KMS-11 (cell line): ENCODE results near the gene FOXL1.

Experiments used
- H2AFZ ChIP-seq: fragments of 200-600 bp; sonication (generic); 2 replicates; pipeline ENCODE4 v1.6.1; 2016; ENCODE audit warnings: antibody characterized with exemption, mixed run types, low read depth
- H3K27ac ChIP-seq: fragments of 200-600 bp; sonication (generic); 2 replicates; pipeline ENCODE4 v1.6.1; 2016; ENCODE audit warnings: mild to moderate bottlenecking, mixed run types
- H3K27me3 ChIP-seq: fragments of 200-600 bp; sonication (generic); 2 replicates; pipeline ENCODE4 v1.6.1; 2017; ENCODE audit warnings: mild to moderate bottlenecking, low read depth, mixed run types, moderate library complexity; ENCODE audit not compliant: insufficient read depth
- H3K36me3 ChIP-seq: fragments of 200-600 bp; sonication (generic); 2 replicates; pipeline ENCODE4 v1.6.1; 2017; ENCODE audit warnings: mild to moderate bottlenecking, mixed run types; ENCODE audit not compliant: insufficient read depth
- H3K4me1 ChIP-seq: fragments of 200-600 bp; sonication (generic); 2 replicates; pipeline ENCODE4 v1.6.1; 2016; ENCODE audit warnings: mild to moderate bottlenecking, low read depth, mixed run types; ENCODE audit not compliant: poor library complexity, severe bottlenecking
- H3K4me2 ChIP-seq: fragments of 200-600 bp; sonication (generic); 2 replicates; pipeline ENCODE4 v1.7.0; 2016; ENCODE audit warnings: mild to moderate bottlenecking, mixed run types
- H3K4me3 ChIP-seq: fragments of 200-600 bp; sonication (generic); IDR thresholded peaks from 2 replicates; pipeline ENCODE4 v1.6.1; 2017; ENCODE audit warnings: low read depth, low read length, mixed read lengths; ENCODE audit not compliant: insufficient read depth
- H3K79me2 ChIP-seq: fragments of 200-600 bp; sonication (generic); 2 replicates; pipeline ENCODE4 v1.6.1; 2016; ENCODE audit warnings: low read depth, mixed run types; ENCODE audit not compliant: insufficient read depth
- H3K9ac ChIP-seq: fragments of 200-600 bp; sonication (generic); 2 replicates; pipeline ENCODE4 v1.6.1; 2016; ENCODE audit warnings: mild to moderate bottlenecking, mixed run types
- H4K20me1 ChIP-seq: fragments of 200-600 bp; sonication (generic); 2 replicates; pipeline ENCODE4 v1.6.1; 2016; ENCODE audit warnings: mild to moderate bottlenecking, mixed run types; ENCODE audit not compliant: insufficient read depth
- TF ChIP-seq, protein P1 (sequence below): fragments of 200-600 bp; sonication (generic); conservative IDR thresholded peaks from 2 replicates; pipeline ENCODE4 v1.6.1; 2017; ENCODE audit warnings: low read depth, mild to moderate bottlenecking, antibody characterized with exemption, low read length, moderate library complexity, mixed read lengths

The FOXL1 gene

DNA sequence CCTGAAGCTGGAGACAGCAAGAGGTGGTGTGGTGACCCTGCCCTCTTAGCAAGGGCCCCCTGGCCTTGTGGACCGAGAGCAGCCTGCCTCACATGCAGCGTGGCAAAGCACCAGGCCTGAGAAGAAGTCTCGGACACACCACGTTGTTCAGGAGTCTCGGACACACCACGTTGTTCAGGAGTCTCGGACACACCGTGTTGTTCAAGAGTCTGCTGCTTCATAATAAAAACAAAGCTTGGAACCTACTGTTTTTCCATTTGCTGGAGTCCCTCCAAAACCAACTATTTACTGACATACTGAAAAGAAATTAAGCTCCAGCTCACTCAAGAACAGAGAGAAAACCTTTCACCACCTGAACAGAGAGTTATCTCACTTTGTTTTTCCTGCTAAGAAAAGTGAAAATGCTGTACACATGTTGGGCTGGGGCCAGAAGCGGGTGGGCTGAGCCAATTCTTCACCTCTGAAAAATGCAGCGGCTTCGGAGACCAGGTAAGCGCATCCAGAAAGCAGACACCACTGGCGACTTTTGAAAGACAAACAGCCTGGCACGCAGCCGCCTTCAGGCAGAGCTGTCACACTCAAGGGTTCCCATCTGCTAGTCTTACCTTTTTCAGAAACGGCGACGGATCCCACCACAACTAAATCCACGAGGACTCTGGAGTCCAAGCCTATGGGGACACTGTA is 32.3 kb upstream of the FOXL1 start:
- H3K27ac ChIP-seq, result no peak overlapping the region
- TF ChIP-seq, protein P1, sequence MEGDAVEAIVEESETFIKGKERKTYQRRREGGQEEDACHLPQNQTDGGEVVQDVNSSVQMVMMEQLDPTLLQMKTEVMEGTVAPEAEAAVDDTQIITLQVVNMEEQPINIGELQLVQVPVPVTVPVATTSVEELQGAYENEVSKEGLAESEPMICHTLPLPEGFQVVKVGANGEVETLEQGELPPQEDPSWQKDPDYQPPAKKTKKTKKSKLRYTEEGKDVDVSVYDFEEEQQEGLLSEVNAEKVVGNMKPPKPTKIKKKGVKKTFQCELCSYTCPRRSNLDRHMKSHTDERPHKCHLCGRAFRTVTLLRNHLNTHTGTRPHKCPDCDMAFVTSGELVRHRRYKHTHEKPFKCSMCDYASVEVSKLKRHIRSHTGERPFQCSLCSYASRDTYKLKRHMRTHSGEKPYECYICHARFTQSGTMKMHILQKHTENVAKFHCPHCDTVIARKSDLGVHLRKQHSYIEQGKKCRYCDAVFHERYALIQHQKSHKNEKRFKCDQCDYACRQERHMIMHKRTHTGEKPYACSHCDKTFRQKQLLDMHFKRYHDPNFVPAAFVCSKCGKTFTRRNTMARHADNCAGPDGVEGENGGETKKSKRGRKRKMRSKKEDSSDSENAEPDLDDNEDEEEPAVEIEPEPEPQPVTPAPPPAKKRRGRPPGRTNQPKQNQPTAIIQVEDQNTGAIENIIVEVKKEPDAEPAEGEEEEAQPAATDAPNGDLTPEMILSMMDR, result no peak
- H3K4me3 ChIP-seq, result no peak overlapping the region

DNA sequence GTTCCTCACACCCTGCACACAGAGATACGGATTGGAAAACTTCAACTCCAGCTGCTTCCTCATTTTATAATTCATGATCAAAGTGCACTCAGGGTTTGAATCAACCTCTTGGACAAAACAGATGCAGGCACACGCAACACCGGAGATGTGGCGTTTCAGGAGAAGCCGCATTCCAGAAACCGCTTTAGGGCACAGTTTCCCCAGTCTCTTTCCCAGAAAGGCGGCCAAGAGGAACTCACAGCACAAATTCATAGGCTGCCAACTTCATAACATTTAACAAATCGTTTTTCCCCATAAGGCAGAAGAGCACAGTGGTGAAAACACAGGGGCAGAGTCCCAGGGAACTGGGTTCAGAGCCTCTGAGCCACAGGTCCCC is 31.7 kb upstream of the FOXL1 start:
- no peak overlapping the region for H3K27ac ChIP-seq
- H4K20me1 ChIP-seq, result no peaks in the 10 kb centered on the region
- no peak overlapping the region for H3K9ac ChIP-seq
- no peaks in the 10 kb centered on the region for H3K79me2 ChIP-seq
- TF ChIP-seq, protein P1, result no peak
- no peak overlapping the region for H3K4me3 ChIP-seq
- H2AFZ ChIP-seq, result no peak overlapping the region
- H3K36me3 ChIP-seq, result no peaks in the 10 kb centered on the region; the same call in 1 of the 2 replicates
- H3K4me1 ChIP-seq, result no peaks in the 10 kb centered on the region
- H3K27me3 ChIP-seq, result no peaks in the 10 kb centered on the region
- H3K4me2 ChIP-seq, result no peak overlapping the region

More for the DNA sequence above, 32.3 kb upstream of the FOXL1 start:
- Histone ChIP-seq H3K9ac (no peak overlapping the region), H3K4me1 (no peaks in the 10 kb centered on the region), H3K36me3 (no peaks in the 10 kb centered on the region; the same call in 1 of the 2 replicates), H4K20me1 (no peaks in the 10 kb centered on the region), H3K4me2 (no peak overlapping the region), H3K79me2 (no peaks in the 10 kb centered on the region), H2AFZ (no peak overlapping the region), H3K27me3 (no peaks in the 10 kb centered on the region)

DNA sequence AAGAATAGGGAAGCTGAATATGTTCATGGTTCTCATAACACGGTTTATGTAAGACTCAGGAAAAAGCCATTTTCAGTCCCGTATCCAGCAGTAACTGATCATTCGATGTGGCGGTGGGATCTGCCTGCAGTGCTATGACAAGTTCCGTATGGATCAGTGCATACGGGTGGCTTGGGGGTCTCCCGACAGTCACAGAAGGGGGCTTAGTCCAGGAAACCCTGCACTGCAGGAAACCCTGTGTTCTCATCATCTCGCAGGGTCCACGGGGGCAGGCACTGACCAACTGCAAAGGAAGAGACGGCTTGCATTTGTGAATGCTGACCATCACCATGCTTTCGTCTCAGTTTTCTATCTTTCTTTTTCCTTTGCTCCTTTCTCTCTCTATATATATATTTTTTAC is 31.1 kb upstream of the FOXL1 start:
- Histone ChIP-seq H2AFZ (no peak overlapping the region), H3K9ac (no peak overlapping the region), H3K79me2 (no peaks in the 10 kb centered on the region), H3K4me3 (no peak overlapping the region), H3K27me3 (no peaks in the 10 kb centered on the region), H3K27ac (no peak overlapping the region), H3K4me2 (no peak overlapping the region), H3K4me1 (no peaks in the 10 kb centered on the region), H4K20me1 (no peaks in the 10 kb centered on the region), H3K36me3 (no peaks in the 10 kb centered on the region; the same call in 1 of the 2 replicates)
- TF ChIP-seq, protein P1, result no peak

DNA sequence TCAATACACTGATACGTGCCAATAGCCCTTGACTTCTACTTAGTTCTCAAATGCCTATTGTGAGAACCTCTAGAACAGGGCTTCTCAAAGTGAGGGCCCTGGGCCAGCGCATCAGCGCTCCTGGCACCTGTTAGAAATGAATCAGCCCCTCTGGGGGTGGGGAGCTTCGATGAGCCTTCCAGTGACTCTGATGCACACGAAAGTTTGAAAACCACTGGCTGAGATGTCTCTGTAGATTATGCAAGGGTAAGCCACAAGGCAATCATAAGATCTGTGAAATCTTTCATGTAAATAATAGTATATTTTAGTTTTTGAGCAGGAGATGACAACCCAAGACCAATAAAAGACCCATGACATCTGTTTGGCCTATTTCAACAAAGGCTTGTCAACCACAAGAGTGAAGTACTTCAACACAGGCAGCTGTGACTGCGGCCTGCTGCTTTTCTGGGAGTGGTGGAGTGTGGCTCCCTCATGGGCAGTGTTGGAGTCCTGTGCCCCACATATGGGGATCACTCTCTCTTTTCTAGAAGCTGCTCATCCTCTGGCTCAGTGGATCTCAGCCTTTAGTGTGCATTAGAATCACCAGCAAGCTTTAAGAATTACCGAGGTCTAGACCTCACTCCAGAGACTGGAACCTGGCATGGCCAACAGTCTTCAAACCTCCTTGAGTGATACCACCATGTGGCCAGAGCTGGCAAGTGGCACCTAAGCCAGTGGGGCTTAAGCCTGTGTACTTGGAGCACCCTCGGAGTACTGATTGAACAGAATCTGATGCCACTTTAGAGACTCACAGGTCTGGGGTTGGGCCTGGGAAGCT is 29.1 kb upstream of the FOXL1 start:
- Histone ChIP-seq H3K9ac (no peak overlapping the region), H3K79me2 (peaks cover 5% of the 10 kb centered on the region; the same call in 1 of the 2 replicates), H3K36me3 (no peaks in the 10 kb centered on the region; the same call in 1 of the 2 replicates), H2AFZ (no peak overlapping the region), H3K4me3 (no peak overlapping the region), H3K4me1 (peaks cover 4% of the 10 kb centered on the region), H3K27ac (no peak overlapping the region), H3K4me2 (no peak overlapping the region), H4K20me1 (no peaks in the 10 kb centered on the region), H3K27me3 (no peaks in the 10 kb centered on the region)
- TF ChIP-seq, protein P1, result no peak
